Heart left ventricle (tissue), 13 donors: ENCODE measurements around the gene MACROH2A2.

ENCODE experiments used
- CTCF ChIP-seq, 12 donors: fragments of 200-600 bp; sonication (generic) in 4 of 12; IDR thresholded peaks; one replicate each; pipeline versions ENCODE4 v1.5.0 to v1.8.0; 2018 to 2022; ENCODE audit warnings: antibody characterized with exemption in 12 of 12, mild to moderate bottlenecking in 5 of 12
- POLR2A ChIP-seq, 2 donors: fragments of 450-650 bp; IDR thresholded peaks; one replicate each; pipeline ENCODE4 v1.6.1; 2017; ENCODE audit warnings: antibody characterized with exemption in 2 of 2, mild to moderate bottlenecking in 2 of 2, moderate library complexity in 2 of 2
- donor health status: ischemic (EF 13 %, LVEDD 7.1; RV severe dilation, severe dysfunction).
- donor health status: DM: no; HTN: yes; CAD: no.
- donor health status: DM: no; HTN: no; CAD: no.
- donor health status: ischemic (EF 25% LVEDD 6.9; RV normal size, moderate dysfunction).
- donor health status: ischemic (EF 25% LVEDD 5.7; RV mildly dilated, moderate dysfunction).
- donor health status: ischemic (EF 35%, LVEDD 5.7; RV mildly dilated, moderate dysfunction).
- donor health status: nonischemic (EF 11% LVEDD 7.7; RV severe dilation, severe dysfunction).
- donor health status: DM: yes; HTN: yes; CAD: no.
- donor health status: PGD.
- donor health status: ischemic (EF 29% LVEDD 5.4; RV normal size, mild dysfunction).
- donor health status: nonischemic (EF 23%, LVEDD 6.1; RV moderate dilation, normal function).

GRCh38 chr10:70124918-70125317 lies 72.3 kb downstream of the MACROH2A2 start:
- TF ChIP-seq CTCF (IDR thresholded peaks at IDR 0.05), result no peak
- no peak for TF ChIP-seq POLR2A (IDR thresholded peaks at IDR 0.05)
